Activated gamma-delta T cell treated with Interleukin-2 at 50 U/mL for 16 hours (primary cell): ENCODE data around the gene ICE2.

Experiments
- DNase-seq: peaks from one replicate; pipeline ENCODE4 v3.0.0-alpha.2; 2020

The ICE2 gene

DNA sequence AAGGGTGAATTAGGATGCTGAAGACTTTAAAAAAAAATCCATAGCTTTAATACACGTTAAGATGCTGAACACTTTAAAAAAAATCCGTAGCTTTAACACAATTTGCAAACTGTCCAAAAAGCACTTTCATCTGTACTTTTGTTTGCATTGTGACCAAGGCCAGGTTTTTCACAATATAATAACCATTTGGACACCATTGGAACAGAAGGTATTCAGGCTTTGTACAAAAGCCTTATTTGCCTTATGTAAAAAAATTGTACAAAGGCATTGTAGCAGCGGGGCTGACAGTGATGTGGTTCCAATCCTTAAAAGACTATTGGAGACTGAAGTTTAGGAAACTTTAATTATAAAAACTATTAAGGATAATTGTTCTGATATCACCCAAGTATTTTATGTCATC is 15.2 kb upstream of the ICE2 start:
- no peak for DNase-seq

GRCh38 chr15:60493166-60493565 is 14.2 kb upstream of the ICE2 start:
- no peak for DNase-seq

DNA sequence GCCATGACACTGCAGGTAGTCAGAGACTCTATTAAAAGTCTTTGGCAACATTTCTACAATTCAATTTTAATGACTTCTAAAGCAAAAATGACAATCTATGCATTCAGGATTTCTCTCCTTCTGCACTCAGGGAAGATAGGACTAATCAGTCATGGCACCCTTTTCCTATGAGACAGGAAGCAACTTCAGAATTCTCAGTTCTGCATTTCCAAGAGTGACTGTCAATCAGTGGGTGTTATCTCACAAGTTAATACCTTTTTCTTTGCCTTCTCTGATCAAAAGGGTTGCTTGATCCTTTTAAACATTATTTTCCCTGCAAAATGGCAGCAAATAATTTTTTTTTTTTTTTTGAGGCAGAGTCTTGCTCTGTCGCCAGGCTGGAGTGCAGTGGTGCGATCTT is 7.8 kb upstream of the ICE2 start:
- DNase-seq: no peak

DNA sequence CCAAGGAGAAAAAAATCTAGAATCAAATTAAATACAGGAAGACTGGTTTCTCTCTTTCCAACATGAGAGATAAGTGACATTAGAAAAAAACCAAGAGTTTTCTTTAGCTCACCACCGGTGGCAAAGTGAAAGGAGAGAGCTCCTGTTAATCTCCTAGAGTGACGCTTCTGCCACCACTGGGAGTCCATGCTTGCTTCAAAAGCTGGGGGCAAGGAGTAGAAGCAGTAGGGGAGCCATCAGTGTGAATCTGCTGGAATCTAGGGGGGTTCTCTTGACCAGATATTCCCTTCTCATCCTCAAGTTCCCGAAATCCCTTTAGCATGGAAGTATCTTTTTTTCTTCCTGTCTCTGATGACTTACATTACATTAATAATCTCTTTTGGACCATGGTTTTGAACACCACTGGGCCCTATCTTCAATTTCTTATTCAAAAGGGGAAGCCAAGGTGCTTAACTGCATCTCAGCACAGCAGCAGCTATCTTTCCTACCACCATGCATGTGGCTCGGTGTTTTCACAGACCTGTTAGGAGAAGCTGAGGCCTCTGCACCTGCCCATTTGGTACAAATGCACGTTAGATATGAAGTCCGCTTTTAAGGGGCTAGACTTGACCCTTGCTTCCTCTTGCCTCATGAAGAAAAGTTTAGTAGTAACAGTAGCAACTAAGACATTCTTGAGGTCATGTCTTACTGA is 6.6 kb upstream of the ICE2 start:
- no peak for DNase-seq

DNA sequence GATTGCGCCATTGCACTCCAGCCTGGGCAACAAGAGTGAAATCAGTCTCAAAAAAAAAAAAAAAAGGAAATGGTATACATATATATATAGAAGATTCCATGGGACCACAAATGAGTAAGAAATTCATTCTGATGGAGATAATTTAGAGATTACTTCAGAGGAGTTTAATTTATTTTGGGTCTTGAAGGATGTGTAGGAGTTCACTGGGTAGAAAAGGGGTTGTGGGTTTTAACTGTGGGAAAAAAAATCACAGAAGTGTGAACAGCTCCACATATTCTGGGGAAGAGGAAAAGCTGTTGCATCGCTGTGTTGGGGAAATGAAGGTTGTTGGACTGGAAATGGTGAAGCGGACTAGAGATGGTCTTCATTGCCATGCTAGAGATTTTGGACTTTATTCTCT is 4.1 kb upstream of the ICE2 start:
- DNase-seq: no peak

- DNase-seq: no peak
These were observed 1.9 kb upstream of the ICE2 start for GRCh38 chr15:60480888-60481287.

- no peak for DNase-seq
These were observed 1.2 kb upstream of the ICE2 start for GRCh38 chr15:60480149-60480548.

DNA sequence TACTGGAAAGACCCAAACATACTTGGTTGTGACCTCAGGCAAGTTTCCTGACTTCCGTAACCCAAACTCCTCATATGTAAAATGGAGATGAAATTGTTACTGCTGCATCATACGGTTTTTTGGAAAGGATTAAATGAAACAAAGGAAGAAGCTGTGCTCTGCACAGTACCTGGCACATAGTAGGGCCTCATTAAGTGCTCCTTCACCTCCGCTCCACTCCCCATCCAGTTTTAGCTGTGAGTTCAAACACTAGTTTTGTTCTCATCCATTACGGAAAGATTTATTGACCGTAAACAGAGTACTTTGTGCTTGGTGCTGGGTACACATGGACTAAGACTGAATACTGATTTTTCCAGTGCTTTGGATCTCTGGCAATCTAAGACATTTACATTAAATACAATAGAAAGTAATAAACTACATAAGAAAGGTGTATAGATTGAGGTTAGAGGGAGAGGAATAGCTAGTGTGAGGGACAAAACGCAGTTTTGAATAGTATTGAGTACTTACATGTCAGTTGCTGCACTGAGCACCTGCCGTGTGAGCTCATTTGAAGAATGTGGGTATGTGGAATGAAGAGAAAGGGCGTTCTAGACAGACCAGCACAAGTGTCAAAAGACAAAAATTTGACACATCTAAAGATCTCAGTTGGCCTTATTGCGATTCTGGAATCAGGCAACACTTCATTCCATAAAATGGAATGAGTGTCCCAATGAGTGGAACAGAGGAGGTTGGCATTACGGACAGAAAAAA is 594 bp upstream of the ICE2 start:
- no peak for DNase-seq

GRCh38 chr15:60477916-60478565 is 901 bp downstream of the ICE2 start:
- DNase-seq: no peak

- DNase-seq: no peak
These were observed 1.8 kb downstream of the ICE2 start for GRCh38 chr15:60477164-60477563.

- no peak for DNase-seq
These were observed 2.2 kb downstream of the ICE2 start for GRCh38 chr15:60476713-60477112.

- DNase-seq: no peak
These were observed 5.8 kb downstream of the ICE2 start for GRCh38 chr15:60473135-60473534.

DNA sequence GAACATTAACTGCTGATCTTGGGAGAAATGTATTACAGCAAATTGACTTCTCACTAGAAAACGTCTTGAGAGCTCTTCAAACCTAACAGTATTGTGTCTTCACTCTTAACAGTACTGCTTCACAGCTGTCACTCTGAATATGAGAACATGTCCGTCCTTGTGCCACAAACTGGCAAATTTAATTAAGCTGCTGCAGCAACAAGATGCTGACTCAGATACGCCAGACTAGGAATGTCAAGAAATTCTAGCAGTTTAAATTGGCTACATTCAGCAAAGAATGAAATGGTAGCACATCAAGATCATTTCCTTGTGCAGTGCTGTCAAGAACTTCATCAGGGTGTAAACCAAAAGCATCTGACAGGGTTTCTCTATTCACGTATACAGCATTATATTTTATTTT is 7.6 kb downstream of the ICE2 start:
- no peak for DNase-seq

DNA sequence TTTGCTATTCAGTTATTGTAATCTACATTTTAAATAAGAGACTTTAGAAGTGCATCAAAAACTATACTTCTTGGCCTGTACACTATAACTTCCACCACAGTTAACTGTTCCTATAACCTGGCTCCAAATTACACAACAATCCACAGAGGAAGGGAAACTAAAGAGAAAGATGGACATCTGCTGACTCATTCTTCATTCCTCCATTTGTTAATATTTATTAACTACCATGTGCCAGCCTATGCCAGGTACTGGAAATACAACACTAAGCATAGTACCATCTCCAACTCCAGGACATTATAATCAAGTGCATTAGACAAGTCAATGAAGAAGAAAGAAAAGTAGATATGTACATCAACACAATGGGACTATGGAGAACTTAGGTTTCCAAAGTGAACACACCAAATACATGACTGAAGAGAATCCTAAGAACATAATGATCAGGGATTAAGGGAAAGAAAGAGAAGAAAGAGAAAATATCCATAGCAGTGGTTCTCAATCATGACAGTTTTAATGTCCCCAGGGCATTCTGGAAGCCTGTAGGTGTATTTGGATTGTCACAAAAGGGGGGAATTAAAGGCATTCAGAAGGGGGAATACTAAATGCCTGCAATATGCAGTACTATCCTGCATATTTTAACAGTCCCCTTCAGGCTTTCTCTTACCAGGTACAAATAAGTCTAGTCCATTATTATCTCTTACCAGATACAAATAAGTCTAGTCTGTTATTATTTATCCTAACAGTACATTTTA is 8.9 kb downstream of the ICE2 start:
- no peak for DNase-seq

GRCh38 chr15:60464836-60465630 is 13.9 kb downstream of the ICE2 start:
- DNase-seq: no peak

GRCh38 chr15:60462027-60462426 is 16.9 kb downstream of the ICE2 start:
- DNase-seq: no peak

GRCh38 chr15:60460931-60461330 is 18.0 kb downstream of the ICE2 start:
- no peak for DNase-seq

GRCh38 chr15:60458721-60459120 is 20.2 kb downstream of the ICE2 start:
- DNase-seq: no peak

GRCh38 chr15:60457985-60458384 is 21.0 kb downstream of the ICE2 start:
- DNase-seq: no peak

DNA sequence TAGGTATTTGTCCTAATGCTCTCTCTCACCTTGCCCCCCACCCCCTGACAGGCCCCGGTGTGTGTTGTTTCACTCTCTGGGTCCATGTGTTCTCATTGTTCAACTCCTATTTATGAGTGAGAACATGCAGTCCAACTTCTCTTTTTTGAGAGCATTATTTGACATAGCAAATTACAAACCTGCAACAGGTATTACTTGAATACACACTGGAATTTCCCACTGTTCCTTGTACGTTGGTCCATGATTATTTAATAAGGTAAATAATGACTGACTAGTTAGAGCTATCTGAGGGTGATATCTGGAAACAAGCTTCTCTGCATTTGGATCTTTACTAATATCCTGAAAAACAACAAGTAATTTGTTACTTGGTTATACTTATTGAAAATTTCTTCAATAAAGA is 24.1 kb downstream of the ICE2 start:
- no peak for DNase-seq

- no peak for DNase-seq
These were observed 30.1 kb downstream of the ICE2 start for GRCh38 chr15:60448668-60449360.
